COLO668 (cell line): ENCODE measurements around the gene MUC12.
"Not testable (repeated sequence)": the region's sequence is repeated elsewhere in the genome, so short reads cannot be mapped to it uniquely, and the experiment has no call there.

ENCODE experiments used
- DNase-seq: peaks from one replicate; lab custom pipeline; 2025; ENCODE audit not compliant: unreplicated experiment; lab: John Stamatoyannopoulos, UW

The MUC12 gene

GRCh38 chr7:100959894-100960293 lies 9.5 kb upstream of the MUC12 start:
- DNase-seq: no peak

- no peak for DNase-seq
These were observed 6.8 kb upstream of the MUC12 start for GRCh38 chr7:100962537-100962936.

GRCh38 chr7:100963386-100963785 lies 6.0 kb upstream of the MUC12 start:
- no peak for DNase-seq

GRCh38 chr7:100963874-100964273 lies 5.5 kb upstream of the MUC12 start:
- DNase-seq: no peak

- no peak for DNase-seq
These were observed 4.7 kb upstream of the MUC12 start for GRCh38 chr7:100964630-100965029.

GRCh38 chr7:100965045-100965722 lies 4.2 kb upstream of the MUC12 start:
- no peak for DNase-seq

- no peak for DNase-seq
These were observed 3.4 kb upstream of the MUC12 start for GRCh38 chr7:100965723-100966541.

GRCh38 chr7:100966542-100967291 lies 2.6 kb upstream of the MUC12 start:
- DNase-seq: no peak

- DNase-seq: no peak
These were observed 2.0 kb upstream of the MUC12 start for GRCh38 chr7:100967292-100967863.

- DNase-seq: no peak
These were observed 1.3 kb upstream of the MUC12 start for GRCh38 chr7:100968031-100968430.

- no peak for DNase-seq
These were observed 715 bp upstream of the MUC12 start for GRCh38 chr7:100968650-100969049.

- DNase-seq: no peak
These were observed 2.0 kb downstream of the MUC12 start for GRCh38 chr7:100971111-100972001.

GRCh38 chr7:100972002-100972347 lies 2.6 kb downstream of the MUC12 start:
- DNase-seq: no peak

- DNase-seq: no peak
These were observed 4.7 kb downstream of the MUC12 start for GRCh38 chr7:100974021-100974420.

- no peak for DNase-seq
These were observed 6.0 kb downstream of the MUC12 start for GRCh38 chr7:100975371-100975821.

- DNase-seq: no peak
These were observed 8.9 kb downstream of the MUC12 start for GRCh38 chr7:100978300-100978699.

GRCh38 chr7:100983451-100984187 lies 14.3 kb downstream of the MUC12 start:
- no peak for DNase-seq

- not testable (repeated sequence) for DNase-seq
These were observed 15.0 kb downstream of the MUC12 start for GRCh38 chr7:100984241-100984918.
